ENCODE results near the gene PIGM.

Gene PIGM

DNA sequence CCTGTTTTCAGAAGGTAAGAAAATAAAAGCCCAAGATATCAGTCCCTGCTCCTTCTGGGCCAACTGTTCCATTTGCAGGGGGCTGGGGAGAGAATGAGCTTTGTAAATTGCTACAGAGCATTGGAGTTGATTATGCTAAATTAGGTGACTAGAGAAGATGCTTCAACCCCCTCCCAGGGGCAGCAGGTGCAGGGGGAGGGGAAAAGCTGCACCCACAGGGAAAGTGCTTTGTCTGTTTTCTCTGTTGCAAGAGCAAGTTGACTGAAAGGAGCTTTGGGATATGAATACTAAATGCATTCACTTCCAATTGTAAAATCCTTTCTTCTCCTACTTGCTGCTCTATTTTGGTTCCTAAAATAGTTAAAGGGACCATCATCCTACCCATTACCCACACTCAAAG lies 16.5 kb upstream of the PIGM start:
- no peak overlapping the region for H3K4me3 ChIP-seq (ENCODE audit: low read length)
- TF ChIP-seq ZNF274 (IDR thresholded peaks at IDR 0.05; ENCODE audit: low read depth, low read length) = no peak

DNA sequence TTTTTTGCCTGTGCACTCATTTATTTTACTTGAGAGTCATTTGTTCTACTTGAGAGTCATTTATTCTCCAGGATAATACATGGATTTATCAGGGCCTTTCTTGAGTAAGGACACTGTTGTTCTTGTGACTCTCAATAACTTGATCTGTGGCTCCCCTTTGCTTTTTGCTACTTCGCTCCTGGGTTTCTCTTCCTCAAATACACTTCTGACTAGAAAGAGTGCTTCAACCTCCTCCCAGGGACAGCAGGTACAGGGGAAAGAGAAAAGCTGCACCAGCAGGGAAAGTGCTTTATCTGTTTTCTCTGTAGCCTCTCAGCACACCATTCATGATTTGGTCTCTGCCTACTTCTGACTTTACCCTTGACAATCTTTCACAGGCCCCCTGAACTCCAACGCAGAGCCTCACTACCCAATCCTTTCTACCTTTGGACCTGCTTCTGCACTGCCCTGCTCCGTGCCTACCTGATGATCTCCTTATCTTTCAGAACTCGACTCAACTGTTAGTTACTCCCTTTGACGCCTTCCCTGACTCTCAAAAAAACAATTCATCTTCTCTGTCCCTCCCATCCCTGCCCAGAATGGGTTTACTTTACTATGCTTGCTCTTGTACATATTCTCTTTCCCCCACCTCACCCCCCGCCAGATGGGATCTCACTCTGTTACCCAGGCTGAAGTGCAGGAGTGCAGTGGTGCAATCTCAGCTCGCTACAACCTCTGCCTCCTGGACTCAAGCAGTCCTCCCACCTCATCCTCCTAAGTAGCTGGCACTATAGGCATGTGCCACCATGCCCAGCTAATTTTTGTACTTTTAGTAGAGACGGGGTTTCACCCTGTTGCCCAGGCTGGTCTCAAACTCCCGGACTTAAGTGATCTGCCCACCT lies 15.6 kb upstream of the PIGM start:
- no peak for TF ChIP-seq ZNF274 (IDR thresholded peaks at IDR 0.05; ENCODE audit: low read depth, low read length)
- H3K4me3 ChIP-seq (ENCODE audit: low read length) = no peak overlapping the region; the same call in 1 of the 2 replicates

DNA sequence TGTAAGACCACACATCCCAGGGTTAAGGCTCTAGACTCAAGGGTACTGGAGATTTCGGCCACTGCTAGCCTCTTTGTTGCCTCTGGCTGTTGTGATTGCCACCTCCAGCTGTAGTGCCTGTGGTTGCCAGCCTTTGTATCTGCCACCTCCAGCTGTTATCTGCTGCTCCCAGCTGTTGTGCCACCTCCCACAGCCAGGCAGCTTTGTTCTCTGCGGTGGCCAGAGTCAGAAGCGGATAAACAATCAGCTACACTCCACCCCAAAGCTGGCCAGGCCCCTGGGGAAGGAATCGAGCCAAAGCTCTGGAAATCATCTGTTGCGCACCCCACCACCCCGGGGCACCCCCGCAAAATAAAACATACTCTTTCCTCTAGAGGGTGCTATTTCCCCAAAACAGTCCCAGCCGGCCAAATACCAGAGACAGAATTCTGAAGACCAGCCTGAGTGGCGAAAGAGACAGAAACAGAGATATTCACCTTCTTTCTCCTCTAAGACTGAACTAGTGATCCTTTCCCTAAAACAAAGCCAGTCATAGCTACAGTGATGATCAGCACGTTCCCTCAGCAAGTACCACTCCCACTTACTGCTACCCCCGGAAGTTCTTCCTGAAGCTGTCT lies 14.8 kb upstream of the PIGM start:
- no peak overlapping the region; the same call in 1 of the 2 replicates for H3K4me3 ChIP-seq (ENCODE audit: low read length)

DNA sequence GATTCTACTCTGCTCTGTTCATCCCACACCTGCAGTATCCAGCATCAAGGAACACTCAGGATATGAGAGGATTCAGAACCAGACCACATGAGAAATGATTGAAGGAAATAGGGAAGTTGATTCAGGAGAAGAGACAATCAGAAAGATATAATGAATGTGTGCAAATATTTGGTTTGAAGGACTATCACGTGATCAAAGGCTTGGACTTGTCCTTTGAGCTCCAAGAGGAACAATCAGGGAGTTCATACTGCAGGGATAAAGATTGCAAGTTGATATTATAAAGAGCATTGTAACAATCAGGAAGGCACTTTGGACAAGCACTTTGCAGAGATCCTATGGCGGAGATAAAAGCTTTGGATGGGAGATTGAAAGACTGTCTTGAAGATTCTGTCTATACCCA lies 13.9 kb upstream of the PIGM start:
- TF ChIP-seq ZNF274 (IDR thresholded peaks at IDR 0.05; ENCODE audit: low read depth, low read length) = no peak
- H3K4me3 ChIP-seq (ENCODE audit: low read length) = no peak overlapping the region

More for the DNA sequence above, 14.8 kb upstream of the PIGM start:
- no peak for TF ChIP-seq ZNF274 (IDR thresholded peaks at IDR 0.05; ENCODE audit: low read depth, low read length)

DNA sequence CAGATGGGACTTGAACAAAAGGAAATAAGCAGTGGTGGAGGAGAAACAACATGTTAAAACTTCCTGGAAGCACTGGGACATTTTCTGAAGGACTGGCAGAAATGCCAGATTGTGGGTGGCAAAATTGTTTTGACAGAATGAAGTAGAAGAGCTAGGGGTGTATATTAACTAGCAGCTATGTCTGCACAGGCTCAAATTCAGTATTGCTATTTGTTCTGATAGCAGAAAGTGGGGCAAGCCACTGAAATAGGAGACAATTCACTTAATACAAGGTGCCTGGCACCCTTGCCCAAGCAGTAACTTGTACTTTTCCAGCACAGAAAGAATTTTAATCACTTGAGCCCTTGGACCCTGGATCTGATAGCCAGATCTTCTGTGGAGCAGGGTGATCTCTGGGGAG lies 11.8 kb upstream of the PIGM start:
- TF ChIP-seq ZNF274 (IDR thresholded peaks at IDR 0.05; ENCODE audit: low read depth, low read length) = no peak
- H3K4me3 ChIP-seq (ENCODE audit: low read length) = no peak overlapping the region

DNA sequence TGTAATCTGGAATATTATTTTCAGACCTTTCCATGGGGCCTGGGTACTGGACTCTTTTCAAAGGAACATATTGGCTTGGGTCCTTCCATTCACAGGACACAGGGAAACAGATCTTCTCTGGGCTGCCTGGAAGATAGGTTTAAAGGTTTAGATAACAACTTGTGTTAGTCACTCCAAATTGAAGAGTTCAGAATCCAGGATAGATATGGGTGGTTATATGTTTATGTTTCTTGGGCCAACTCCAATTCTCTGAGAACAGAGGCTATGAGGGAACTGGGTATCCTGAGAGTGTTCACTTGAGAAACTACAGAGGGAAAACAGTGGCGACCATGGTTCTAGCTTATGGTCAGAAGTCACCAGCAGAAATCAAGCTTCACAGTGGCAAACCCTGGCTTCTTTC lies 8.7 kb upstream of the PIGM start:
- H3K4me3 ChIP-seq (ENCODE audit: low read length) = no peak overlapping the region
- TF ChIP-seq ZNF274 (IDR thresholded peaks at IDR 0.05; ENCODE audit: low read depth, low read length) = no peak

DNA sequence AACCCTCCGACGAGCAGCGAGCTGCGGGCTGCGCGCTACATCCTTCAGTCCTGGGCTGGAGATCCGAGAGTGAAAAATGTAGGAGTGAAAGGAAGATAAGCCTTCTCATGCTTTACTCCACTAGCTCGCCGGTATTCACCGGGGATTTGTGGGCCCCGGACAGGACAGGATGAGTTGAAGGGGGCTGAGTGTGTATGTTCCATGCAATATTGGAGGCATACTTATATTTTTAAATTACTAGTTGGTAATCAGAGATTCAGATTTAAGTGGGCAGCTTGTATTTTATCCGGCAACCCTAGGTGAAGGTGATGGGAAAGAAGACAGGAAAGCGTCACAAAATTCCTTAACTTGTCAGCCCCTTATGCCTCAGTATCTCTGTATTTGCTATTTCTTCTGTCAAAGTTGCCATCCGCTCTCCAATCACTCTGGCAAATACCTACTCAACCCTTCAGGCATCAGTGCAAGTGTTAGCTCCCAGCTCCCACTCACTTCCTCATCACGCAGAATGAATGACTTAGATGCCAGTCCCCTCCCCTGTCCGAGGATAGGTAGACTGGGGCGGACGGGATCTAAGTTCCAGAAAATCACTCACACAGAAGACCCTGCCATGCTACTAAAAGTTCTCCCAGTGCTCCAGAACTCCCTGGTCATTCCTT lies 503 bp upstream of the PIGM start:
- TF ChIP-seq ZNF274 (IDR thresholded peaks at IDR 0.05; ENCODE audit: low read depth, low read length) = no peak
- H3K4me3 ChIP-seq (ENCODE audit: low read length) = peak overlapping the region; percentile 82

DNA sequence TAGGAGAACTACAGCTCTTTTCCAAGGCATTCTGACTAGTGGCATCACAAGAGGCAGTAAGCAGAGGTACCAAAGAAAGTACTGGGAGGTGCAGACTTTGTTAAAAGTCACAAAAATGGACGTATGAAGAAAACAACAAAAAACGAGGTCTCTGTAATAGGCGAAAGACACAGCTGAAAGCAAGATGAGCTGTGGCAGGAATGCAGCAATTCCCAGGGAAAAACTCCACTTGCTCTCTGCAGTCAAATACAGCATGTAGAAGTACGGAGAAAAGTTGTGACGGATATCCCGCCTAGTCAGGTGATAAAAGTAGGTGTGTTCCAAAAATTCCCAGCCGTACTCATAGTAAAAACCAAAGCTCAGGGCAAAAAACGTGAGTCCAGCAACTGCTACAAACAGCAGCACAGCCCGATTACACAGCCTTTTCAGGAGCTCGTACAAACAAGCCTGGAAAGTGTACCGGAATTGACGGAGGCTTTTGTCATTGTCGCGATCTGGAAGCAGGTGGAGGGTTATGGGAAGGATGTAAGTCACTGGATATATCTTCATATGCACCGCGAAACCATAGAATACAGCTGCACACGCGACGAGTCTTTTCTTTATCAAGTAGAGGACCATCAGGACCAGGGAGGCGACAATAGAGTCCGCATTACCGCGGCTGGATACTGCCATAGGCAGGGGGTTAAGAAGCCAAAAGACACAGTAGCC lies 979 bp downstream of the PIGM start:
- TF ChIP-seq ZNF274 (IDR thresholded peaks at IDR 0.05; ENCODE audit: low read depth, low read length) = no peak
- peak overlapping the region; percentile 82 for H3K4me3 ChIP-seq (ENCODE audit: low read length)

DNA sequence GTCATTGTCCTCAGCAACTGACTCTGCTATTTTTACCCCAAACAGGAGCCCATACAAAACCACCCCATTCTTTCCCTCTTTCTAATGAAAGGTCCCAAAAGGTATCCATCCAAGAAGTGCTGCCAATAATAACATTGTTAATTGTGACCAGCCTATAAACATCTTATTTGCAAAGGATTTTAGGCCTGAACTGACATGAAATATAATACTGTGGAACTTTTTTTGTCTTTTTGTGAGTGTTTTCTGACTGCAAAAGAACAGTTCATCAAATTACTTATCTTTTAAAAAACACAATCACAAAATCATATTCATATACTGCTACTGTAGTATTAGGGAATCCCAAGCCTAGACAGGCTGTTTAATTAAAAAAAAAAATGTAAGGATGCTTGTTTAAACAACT lies 3.4 kb downstream of the PIGM start:
- no peak overlapping the region for H3K4me3 ChIP-seq (ENCODE audit: low read length)
- no peak for TF ChIP-seq ZNF274 (IDR thresholded peaks at IDR 0.05; ENCODE audit: low read depth, low read length)

DNA sequence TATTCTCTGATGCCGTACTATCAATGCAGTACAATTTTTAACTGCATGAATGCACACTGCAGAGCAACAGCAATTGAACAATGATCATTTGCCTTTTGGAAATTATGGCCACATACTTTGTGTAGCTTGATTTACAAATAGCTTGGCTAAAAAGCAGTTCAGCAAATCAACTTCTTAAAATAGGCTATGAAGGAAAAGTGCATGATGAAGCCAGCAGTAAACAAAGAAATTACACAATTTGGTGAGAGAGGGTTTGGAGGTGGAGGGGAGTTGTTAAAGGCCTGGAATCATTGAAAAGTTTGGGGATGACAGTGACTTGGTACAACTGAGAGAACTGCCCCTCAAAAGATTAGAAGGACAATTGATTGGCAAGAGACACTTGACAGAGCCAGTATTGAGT lies 6.5 kb downstream of the PIGM start:
- TF ChIP-seq ZNF274 (IDR thresholded peaks at IDR 0.05; ENCODE audit: low read depth, low read length) = no peak
- H3K4me3 ChIP-seq (ENCODE audit: low read length) = no peak overlapping the region

DNA sequence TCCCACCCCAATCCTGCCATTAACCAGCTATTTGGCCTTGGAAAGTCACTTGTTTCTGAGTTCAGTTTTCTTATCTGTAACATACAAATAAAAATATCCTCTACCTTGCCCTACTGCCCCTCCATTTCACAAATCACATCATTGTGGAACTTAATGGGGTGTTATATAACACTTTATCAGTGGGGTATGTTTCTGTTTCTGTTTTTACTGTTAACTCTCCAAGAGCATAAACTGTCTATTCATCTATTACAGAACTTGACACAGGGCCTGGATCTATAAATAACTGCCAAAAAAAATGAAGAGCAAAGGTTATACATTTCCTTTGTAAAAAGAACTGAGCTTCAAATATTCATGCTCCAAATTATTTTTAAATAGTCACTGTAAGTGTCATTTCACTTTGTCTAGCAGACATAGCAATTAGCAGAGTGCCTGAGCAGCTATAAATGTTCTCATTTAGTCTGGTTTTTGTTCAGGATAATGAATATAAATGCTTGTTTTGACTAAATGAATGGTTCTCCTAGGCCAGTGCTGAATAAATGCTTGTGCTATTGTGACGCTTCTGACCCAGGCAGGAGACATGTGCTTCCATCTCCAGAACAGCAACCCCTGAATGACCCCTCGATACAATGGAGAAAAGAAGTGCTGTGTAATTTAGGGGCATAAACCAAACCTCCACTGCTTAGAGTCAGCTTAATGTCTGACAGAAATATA lies 7.4 kb downstream of the PIGM start:
- TF ChIP-seq ZNF274 (IDR thresholded peaks at IDR 0.05; ENCODE audit: low read depth, low read length) = no peak
- no peak overlapping the region for H3K4me3 ChIP-seq (ENCODE audit: low read length)

DNA sequence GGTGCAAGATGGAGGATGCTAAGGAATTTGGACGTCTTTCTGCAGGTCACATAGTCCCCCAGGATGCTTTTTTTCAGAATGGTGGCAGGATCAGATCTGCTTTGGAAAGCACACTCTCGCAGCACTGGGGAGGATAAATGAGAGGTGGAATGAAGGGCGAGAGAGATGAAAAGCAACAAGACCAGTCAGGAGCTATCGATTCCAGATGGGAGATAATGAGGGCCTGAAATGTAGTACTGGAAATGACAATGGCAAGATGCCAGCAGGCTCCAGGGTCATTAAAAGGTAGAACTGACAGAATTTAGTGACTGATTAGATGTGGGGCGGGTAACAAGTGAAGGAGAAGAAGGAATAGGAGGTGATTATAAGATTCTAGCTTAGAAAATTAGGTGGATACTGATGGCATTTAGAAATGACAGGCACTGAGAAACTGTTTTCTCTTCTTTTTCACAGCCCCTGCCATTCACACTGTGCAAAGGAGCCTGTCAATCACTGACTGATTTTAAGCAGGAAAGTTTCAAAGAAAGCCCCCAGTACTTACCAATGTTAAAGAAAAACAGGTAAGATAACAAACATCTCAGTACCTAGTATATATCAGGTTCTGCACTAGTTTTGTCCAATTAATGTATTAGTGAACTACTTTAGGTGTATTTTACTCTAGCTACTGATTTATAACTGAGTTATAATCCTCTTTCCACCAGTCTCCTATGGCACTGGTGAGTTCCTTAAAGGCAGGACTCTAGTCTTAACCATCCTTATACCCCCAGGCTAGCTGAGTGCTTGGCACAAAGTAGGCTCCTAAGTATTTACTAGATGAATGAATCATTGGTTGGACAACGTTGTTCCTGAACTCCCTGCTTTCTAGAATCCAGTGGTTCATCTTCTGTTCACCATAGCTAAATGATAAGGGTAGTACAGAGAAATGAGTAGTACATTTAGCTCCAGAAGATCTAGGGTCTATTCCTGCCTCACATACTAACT lies 9.2 kb downstream of the PIGM start:
- no peak for TF ChIP-seq ZNF274 (IDR thresholded peaks at IDR 0.05; ENCODE audit: low read depth, low read length)
- H3K4me3 ChIP-seq (ENCODE audit: low read length) = no peak overlapping the region
